Measurements from ENCODE around the gene MRPS18B. TPM values are rescaled to one million over a fixed set of nuclear protein-coding genes. Genes with fewer than 3 reads are reported as not detected.

The MRPS18B gene
- total RNA-seq, 1 donor from 2014 or later, result 27.5 TPM

DNA sequence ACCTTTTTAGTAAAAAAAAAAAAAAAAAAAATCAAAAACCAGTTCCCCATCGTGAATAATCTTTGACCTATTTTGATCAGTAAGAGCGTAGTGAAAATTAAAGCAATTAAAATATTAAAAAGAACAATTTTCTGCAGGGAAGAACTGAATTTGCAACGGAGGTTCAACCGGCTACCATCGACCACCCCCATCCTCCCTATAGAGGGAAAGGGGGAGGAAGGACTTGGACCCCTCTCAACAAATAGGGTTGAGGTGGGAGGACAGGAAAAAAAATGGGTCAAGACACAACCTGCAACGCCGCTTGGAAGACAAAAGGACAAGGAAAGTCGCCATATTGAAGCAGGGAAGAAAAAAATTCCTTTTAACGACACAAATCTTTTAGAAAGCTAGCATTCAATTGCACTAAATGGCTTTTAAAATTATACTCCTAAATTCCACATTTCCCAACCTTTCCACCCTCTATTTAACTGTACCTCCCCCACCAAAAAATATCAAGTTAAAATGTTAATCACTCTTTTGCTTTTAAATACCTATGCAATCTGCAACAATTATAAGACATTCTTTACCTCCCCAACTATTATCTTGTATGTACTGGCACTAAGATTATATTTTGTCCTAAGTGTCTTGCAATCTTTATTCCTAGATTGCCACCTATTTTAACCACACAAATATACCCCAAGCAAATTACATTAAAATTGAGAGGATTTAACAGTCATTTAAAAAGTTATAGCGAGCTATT is 2.3 kb upstream of the MRPS18B start:
- no peak for DNase-seq (ENCODE audit: low spot score, unreplicated experiment)
- H3K4me3 Mint-ChIP-seq (ENCODE audit: low read depth), result peak overlapping the region; percentile 100
- TF ChIP-seq, protein P1, sequence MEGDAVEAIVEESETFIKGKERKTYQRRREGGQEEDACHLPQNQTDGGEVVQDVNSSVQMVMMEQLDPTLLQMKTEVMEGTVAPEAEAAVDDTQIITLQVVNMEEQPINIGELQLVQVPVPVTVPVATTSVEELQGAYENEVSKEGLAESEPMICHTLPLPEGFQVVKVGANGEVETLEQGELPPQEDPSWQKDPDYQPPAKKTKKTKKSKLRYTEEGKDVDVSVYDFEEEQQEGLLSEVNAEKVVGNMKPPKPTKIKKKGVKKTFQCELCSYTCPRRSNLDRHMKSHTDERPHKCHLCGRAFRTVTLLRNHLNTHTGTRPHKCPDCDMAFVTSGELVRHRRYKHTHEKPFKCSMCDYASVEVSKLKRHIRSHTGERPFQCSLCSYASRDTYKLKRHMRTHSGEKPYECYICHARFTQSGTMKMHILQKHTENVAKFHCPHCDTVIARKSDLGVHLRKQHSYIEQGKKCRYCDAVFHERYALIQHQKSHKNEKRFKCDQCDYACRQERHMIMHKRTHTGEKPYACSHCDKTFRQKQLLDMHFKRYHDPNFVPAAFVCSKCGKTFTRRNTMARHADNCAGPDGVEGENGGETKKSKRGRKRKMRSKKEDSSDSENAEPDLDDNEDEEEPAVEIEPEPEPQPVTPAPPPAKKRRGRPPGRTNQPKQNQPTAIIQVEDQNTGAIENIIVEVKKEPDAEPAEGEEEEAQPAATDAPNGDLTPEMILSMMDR (IDR thresholded peaks at IDR 0.05; ENCODE audit: unreplicated experiment), result no peak
- peaks cover 34% of the 10 kb centered on the region for H3K4me1 Mint-ChIP-seq (ENCODE audit: low read depth)
- H3K27ac Mint-ChIP-seq, result peak overlapping the region; percentile 100
- H3K9me3 Mint-ChIP-seq (ENCODE audit: low read depth), result no peaks in the 10 kb centered on the region
- no peaks in the 10 kb centered on the region for H3K27me3 Mint-ChIP-seq
- H3K36me3 Mint-ChIP-seq (ENCODE audit: insufficient read depth), result peaks cover 25% of the 10 kb centered on the region

DNA sequence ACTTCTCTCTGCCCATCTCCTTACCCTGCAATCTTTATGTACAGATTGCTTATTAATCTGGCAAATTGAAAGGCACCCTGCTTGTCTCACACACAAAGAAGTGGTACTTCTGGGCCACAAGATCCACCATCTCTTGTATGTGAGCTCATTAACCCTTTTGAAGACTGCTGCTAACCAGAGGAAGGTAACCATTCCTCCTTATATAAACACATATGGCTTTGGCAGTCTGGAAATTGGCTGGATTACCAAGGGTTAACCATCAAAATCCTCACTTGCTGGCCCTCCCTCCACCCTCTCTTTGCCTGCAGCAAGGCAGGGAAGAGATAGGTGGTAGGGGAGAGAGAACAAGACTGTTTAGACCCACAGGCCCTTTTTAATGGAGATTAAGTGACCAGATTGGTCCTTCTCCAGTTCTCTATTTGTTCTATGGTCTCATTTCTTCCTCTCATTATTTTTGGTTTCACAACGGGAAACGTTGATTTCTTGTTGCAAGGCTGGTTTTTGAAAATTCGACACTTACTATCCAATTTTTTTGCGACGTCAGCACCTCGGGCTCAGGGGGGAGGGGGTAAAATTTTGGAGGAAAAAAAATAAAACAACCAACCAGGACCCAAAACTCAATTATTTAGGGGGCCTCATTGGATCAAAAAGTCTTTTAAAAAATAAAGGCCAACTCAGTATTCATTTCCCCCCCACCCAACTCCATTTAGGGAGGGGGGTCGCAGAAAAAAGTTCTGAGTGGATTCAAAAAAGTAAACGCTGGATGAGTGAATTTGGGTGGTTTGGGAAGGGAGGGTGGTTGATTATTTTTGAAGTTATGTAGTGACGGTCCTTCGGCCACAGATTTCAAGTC is 1.5 kb upstream of the MRPS18B start:
- no peak for DNase-seq (ENCODE audit: low spot score, unreplicated experiment)
- TF ChIP-seq, protein P1 (IDR thresholded peaks at IDR 0.05; ENCODE audit: unreplicated experiment), result no peak
- Mint-ChIP-seq H3K27me3 (no peaks in the 10 kb centered on the region), H3K36me3 (ENCODE audit: insufficient read depth) (peaks cover 25% of the 10 kb centered on the region), H3K4me3 (ENCODE audit: low read depth) (peak overlapping the region; percentile 100), H3K4me1 (ENCODE audit: low read depth) (peaks cover 32% of the 10 kb centered on the region), H3K9me3 (ENCODE audit: low read depth) (no peaks in the 10 kb centered on the region), H3K27ac (peak overlapping the region; percentile 100)

DNA sequence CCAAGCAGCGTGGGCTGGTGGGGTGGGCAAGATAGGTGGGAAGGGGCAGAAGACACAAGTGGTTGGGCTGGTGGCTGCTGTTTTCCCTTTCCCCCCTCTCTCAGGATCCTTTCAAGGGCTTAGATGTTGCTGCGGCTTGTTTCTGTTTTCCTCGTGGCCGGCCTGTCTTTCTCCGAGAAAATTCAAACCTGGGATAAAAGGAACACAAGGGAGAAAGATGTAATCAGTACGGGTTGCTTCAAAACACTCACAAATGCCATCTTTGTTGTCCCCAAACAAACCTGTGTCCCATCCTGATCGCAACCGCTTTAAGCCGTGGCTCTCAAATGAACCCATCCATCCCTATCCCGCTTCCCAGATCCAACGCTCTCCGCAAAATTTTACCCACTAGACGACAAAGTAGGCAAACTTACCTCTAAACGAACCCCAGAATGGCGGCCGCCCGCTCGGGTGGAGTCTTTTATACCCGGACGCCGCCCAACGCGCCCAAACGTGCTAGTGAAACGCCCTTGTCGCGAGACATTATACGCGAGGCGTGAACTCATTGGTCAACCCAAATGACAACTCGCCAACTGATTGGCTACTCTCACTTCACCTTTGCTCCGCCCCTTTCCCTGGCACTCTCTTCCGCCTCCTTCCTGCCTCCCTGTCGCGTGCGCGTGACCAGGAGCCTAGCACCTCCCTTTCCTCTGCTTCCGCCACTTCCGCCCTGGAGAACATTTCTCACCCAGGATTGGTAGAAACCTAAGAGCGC is 652 bp upstream of the MRPS18B start, which contains the start of gene PPP1R10:
Gene PPP1R10, minus strand, starts transcription at position 433 of the 754 bp plus-strand sequence. CDS start 7,299 bp downstream, outside the sequence.
- Mint-ChIP-seq H3K4me3 (ENCODE audit: low read depth) (peak within 1 kb of the TSS; percentile 100), H3K4me1 (ENCODE audit: low read depth) (peaks cover 26% of the 10 kb centered on the region), H3K9me3 (ENCODE audit: low read depth) (no peaks in the 10 kb centered on the region), H3K27ac (peak within 1 kb of the TSS; percentile 100), H3K27me3 (no peaks in the 10 kb centered on the region), H3K36me3 (ENCODE audit: insufficient read depth) (peaks cover 25% of the 10 kb centered on the region)
- TF ChIP-seq, protein P1 (IDR thresholded peaks at IDR 0.05; ENCODE audit: unreplicated experiment), result no peak
- DNase-seq (ENCODE audit: low spot score, unreplicated experiment), result peak; percentile 96

DNA sequence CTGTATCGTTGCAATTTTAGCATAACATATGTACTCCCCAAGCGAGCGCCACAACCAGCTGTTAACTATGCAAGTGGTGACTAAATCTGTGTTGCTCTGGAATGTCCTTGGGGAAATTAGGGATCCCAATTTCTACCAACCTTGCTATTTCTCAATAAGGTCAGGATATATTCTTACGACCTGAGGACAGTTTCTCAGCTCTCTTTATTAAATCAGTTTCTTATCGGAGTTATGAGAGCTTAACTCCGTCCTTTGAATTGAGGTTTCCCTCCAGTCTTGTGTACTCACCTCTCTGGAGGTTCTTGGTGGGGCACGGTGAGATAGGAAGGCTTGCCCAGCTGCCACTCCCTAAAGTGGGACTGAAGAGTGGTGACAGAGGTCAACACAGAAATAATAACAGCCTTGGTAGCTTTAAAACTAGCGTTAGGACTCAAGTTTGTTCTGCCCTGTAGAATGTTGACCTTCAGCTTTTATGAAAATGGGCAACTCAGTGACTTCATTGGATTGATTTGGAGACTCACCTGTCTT is 694 bp downstream of the MRPS18B start:
- DNase-seq (ENCODE audit: low spot score, unreplicated experiment), result no peak
- TF ChIP-seq, protein P1 (IDR thresholded peaks at IDR 0.05; ENCODE audit: unreplicated experiment), result no peak
- Mint-ChIP-seq H3K9me3 (ENCODE audit: low read depth) (no peaks in the 10 kb centered on the region), H3K4me3 (ENCODE audit: low read depth) (peak overlapping the region; percentile 100), H3K27ac (peak overlapping the region; percentile 100), H3K36me3 (ENCODE audit: insufficient read depth) (peaks cover 25% of the 10 kb centered on the region), H3K27me3 (no peaks in the 10 kb centered on the region), H3K4me1 (ENCODE audit: low read depth) (peaks cover 19% of the 10 kb centered on the region)

Data from progenitor cell of endocrine pancreas (in vitro differentiated cells).